Right forelimb (tissue), 1 donor: Measurements from ENCODE around the gene MRPS16.
"Not testable (repeated sequence)": the region's sequence is repeated elsewhere in the genome, so short reads cannot be mapped to it uniquely, and the experiment has no call there.

ENCODE experiments used
- DNase-seq: peaks from one replicate; pipeline ENCODE4 v3.0.0-alpha.2; 2018

Gene MRPS16

GRCh38 chr10:73252445-73253224, at the start of gene MRPS16:
MRPS16 (minus strand) TSS chr10:73252644; CDS start chr10:73252482, 162 bp downstream.
- DNase-seq = peak; percentile 94

GRCh38 chr10:73296946-73297345, 44.5 kb upstream of the MRPS16 start:
- no peak for DNase-seq

GRCh38 chr10:73293461-73293860, 41.0 kb upstream of the MRPS16 start:
- no peak for DNase-seq

- DNase-seq = no peak
Observed at GRCh38 chr10:73289958-73290357, 37.5 kb upstream of the MRPS16 start.

GRCh38 chr10:73287441-73287840, 35.0 kb upstream of the MRPS16 start:
- DNase-seq = no peak

- DNase-seq = no peak
Observed at GRCh38 chr10:73281097-73281496, 28.7 kb upstream of the MRPS16 start.

GRCh38 chr10:73264423-73264822, 12.0 kb upstream of the MRPS16 start:
- no peak for DNase-seq

- DNase-seq = no peak
Observed at GRCh38 chr10:73263693-73264347, 11.4 kb upstream of the MRPS16 start.

- DNase-seq = no peak
Observed at GRCh38 chr10:73262880-73263555, 10.6 kb upstream of the MRPS16 start.

GRCh38 chr10:73262105-73262730, 9.8 kb upstream of the MRPS16 start:
- no peak for DNase-seq

- no peak for DNase-seq
Observed at GRCh38 chr10:73261362-73261995, 9.0 kb upstream of the MRPS16 start.

- DNase-seq = not testable (repeated sequence)
Observed at GRCh38 chr10:73258612-73259011, 6.2 kb upstream of the MRPS16 start.

GRCh38 chr10:73253225-73253555, 746 bp upstream of the MRPS16 start:
- DNase-seq = no peak

- no peak for DNase-seq
Observed at GRCh38 chr10:73251683-73252444, 580 bp downstream of the MRPS16 start.

GRCh38 chr10:73248259-73248724, 4.2 kb downstream of the MRPS16 start:
- DNase-seq = no peak

- DNase-seq = no peak
Observed at GRCh38 chr10:73247509-73248258, 4.8 kb downstream of the MRPS16 start.

- peak; percentile 97 for DNase-seq
Observed at GRCh38 chr10:73246646-73247508, 5.6 kb downstream of the MRPS16 start, which contains the start of gene DNAJC9. DNAJC9 (minus strand) TSS chr10:73247255; CDS start chr10:73247189, 66 bp downstream.

- no peak for DNase-seq
Observed at GRCh38 chr10:73246322-73246645, 6.2 kb downstream of the MRPS16 start.

GRCh38 chr10:73244866-73245477, 7.5 kb downstream of the MRPS16 start:
- no peak for DNase-seq

- DNase-seq = no peak
Observed at GRCh38 chr10:73239908-73240307, 12.5 kb downstream of the MRPS16 start.
